ENCODE data around the gene GRM5.

Gene GRM5

DNA sequence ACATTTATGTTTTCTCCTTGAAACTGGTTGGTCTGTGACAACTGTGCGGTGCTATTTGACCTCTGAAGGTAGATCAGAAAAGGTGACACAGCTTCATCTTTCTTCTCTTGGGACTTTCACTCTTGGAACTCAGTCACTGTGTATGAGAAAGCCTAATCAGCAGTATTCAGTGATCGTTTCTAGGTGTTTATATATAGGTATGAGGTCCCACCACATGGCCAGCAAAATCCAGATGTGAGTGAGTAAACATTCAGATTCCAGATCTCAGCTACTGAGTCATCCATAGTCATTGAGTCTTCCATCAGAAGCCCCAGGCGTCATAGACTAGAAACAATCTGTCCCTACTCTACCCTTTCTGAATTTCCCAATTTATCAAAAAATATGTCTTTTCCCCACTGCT, 610.9 kb downstream of the GRM5 start:
- no peak for DNase-seq (ENCODE audit: low read depth in 1 of 2, low spot score in 1 of 2)
